Ramos (cell line): ENCODE measurements around the gene OSBPL10.

Source experiments
- in situ Hi-C: fragments of 300-500 bp; cut with MboI; formaldehyde crosslinking; loops from one replicate; pipeline ENCODE4 v1.14.3; 2022; ENCODE audit warnings: low sequenced_read_pairs; ENCODE audit not compliant: unreplicated experiment

The OSBPL10 gene

DNA sequence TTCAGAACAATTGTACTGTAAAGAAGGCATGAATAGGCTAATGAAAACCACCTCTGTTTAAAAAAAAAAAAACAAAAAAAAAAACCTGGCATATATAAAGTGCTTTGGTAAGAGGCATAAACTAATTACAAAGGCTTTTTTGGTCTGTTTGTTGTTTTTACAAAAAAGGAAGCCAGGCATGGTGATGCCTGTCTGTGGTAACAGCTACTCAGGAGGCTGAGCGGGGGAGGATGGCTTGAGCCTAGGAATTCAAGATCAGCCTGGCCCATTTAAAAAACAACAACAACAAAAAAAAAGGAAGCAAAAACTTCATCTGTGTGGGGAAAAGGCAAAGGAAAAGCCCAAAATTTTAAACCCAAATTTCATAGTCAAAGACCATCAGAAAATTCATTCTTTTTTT is 47.0 kb downstream of the OSBPL10 start:
- in situ Hi-C loops: loop anchor here (25.0 kb wide), 1 partner anchor 1322 kb away; the partner anchor contains the start of gene TGFBR2

GRCh38 chr3:31932990-31933389 is 48.1 kb downstream of the OSBPL10 start:
- in situ Hi-C loops: loop anchor here (25.0 kb wide), 1 partner anchor 1321 kb away; the partner anchor contains the start of gene TGFBR2

DNA sequence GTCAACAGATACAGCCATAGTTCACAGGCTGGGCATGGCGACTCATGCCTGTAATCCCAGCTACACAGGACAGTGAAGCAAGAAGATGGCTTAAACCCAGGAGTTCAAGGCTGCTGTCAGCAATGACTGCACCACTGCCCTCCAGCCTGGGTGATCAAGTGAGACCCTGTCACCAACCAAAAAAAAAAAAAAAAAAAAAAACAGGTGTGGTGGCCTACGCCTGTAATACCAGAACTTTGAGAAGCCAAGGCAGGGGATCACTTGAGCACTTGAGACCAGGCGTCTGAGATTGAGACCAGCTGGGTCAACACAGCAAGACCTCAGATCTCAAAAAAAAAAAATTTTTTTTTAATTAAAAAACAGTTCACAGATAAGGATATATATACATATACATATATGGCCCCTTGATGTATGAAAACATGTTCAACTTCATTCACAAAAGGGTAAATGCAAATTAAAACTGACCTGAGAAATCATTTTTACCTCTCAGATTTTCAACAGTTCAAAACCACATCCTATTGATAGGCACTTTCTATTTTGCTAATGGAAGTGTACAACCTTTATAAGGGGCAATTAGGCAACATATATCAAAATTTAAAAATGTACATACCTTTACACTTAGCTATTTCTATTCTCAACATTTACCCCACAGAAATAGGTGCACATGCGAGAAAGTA is 51.1 kb downstream of the OSBPL10 start:
- in situ Hi-C loops: loop anchor here (25.0 kb wide), 1 partner anchor 1318 kb away; the partner anchor contains the start of gene TGFBR2

- in situ Hi-C loops: loop anchor here (25.0 kb wide), 1 partner anchor 1316 kb away; the partner anchor contains the start of gene TGFBR2
These were observed 53.3 kb downstream of the OSBPL10 start for GRCh38 chr3:31927811-31928210.

- in situ Hi-C loops: loop anchor here (25.0 kb wide), 1 partner anchor 1314 kb away; the partner anchor contains the start of gene TGFBR2
These were observed 54.5 kb downstream of the OSBPL10 start for GRCh38 chr3:31926543-31926942.

- in situ Hi-C loops: loop anchor here (25.0 kb wide), 1 partner anchor 1313 kb away; the partner anchor contains the start of gene TGFBR2
These were observed 55.8 kb downstream of the OSBPL10 start for GRCh38 chr3:31925271-31925630.

DNA sequence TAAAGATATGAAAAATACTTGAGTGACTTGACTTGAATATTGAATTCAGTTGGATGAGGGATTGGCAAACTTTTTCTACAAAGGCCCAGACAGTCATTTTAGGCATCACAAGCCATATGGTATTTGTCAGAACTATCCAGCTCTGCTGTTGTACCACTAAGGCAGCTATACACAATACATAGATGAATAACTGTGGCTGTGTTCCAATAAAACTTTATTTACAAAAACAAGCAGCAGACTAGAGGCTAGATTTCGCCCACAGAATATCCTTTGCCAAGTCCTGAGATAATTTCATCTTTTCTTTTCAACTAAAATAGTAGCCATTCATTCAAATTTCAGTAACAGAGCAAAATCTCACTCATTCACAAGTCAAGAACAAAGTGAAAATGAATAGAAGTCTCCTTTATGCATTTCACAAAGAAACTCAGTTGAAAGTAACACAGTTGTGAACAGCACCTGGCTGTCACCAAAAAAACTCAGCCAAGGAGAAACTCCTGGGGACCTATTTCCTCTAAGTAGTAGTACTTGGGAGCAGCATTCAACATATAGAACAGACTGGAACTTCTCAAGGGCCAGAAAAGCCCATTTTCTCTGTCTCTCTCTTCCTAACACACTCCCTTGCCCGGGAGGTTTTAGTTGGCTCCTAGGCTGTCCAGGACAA is 56.3 kb downstream of the OSBPL10 start:
- in situ Hi-C loops: loop anchor here (25.0 kb wide), 1 partner anchor 1312 kb away; the partner anchor contains the start of gene TGFBR2

- in situ Hi-C loops: no loop called here
These were observed 58.1 kb downstream of the OSBPL10 start for GRCh38 chr3:31922962-31923361.

DNA sequence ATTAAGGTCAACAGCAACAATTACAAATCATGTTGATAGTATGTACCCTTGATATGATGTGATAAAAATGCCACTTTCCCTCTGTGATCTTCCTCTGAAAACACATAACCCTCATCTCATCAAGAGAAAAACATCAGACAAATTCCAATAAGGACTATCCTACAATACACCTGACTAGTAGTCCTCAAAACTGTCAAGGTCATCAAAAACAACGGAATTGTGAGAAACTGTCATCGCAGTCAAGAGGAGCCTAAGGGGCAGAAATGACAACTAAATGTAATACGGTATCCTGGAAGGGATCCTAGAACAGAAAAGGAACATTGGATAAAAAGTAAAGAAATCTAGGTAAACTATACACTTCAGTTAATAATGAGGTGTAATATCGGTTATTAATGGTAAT is 59.2 kb downstream of the OSBPL10 start:
- in situ Hi-C loops: no loop called here

DNA sequence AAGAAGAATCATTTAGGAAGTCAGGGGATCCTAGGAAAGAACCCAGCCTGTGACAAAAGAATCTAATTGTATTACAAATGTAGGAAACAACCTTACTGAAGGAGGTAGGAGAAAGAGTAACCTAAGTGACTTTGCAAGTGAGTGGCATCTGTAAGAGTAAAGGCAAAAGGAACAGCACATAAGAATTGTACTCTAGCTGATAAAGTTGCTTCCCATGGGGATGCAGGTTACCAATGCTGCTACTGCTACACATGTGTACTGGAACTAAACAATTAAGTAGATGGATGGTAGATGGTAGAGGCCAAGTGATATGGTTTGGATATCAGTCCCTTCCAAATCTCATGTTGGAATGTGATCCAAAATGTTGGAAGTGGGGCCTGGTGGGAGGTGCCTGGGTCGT is 60.8 kb downstream of the OSBPL10 start:
- in situ Hi-C loops: no loop called here

- in situ Hi-C loops: no loop called here
These were observed 61.5 kb downstream of the OSBPL10 start for GRCh38 chr3:31919528-31919927.

- in situ Hi-C loops: no loop called here
These were observed 62.6 kb downstream of the OSBPL10 start for GRCh38 chr3:31918179-31919150.

DNA sequence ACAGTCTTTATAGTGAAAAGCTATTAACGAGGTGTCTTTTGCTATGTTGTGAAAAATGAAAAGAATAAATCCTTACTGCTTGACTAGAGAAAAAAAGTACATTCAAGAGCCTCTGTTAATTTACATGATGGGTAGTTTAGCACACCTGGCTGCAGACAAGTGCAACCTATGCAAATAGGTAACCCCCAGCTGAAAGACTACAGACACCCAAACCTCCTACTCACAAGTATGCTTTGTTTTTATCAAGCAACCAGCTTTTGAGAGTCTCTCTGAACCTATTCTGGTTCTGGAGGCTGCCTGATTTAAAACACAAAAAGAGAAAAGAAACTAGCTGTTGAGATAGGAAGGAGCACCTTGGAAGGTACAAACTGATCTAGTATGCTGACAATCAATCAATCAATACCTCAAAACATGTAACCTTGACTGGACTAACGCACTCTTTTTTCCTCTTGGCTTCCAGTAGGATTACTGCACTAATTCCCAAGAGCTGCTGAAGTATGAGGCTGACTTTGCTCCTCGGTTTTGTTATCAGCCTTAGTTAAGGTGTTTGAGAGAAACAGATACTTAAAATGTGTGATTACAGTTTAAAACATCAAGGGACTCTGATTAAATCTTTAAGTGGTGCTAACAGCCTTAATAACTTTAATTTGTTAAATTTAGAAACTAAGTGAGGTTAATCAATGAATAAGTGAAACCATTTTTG is 63.6 kb downstream of the OSBPL10 start:
- in situ Hi-C loops: no loop called here

DNA sequence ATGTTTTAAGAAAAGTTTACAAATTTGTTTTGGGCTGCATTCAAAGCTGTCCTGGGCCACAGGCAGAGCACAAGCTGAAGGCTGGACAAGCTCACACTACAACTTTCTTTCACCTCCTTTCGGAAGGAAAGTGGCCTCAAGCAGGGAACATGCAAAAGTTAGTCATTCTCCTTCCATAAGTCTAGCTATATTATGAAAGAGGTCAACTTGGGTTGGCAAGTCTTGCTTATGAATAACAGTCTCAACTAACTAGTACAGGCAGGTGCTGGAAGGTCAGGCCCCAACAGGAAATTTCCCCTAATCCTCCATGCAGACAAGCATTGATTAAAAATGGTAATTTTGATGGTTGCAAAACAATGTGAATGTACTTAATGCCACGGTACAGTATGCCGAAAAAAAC is 69.4 kb downstream of the OSBPL10 start:
- in situ Hi-C loops: no loop called here

- in situ Hi-C loops: no loop called here
These were observed 69.9 kb downstream of the OSBPL10 start for GRCh38 chr3:31911124-31911523.

DNA sequence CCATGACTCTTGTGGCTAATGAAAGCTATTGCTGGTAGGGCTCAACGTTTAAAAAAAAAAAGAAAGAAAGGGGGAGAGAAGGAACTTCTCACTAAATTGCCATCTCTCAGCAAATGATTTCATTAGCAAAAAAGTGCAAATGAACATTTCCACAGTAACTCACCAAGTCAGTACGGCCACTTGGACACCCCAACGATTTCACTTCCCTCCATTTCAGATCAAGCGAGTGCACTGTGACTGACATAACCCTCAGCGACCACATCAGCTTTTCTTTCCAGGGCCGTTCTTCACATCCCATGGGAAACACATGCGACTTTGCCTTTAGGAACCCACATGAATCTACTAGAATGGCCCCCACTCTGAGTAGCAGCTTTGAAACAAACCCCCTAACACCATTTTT is 71.6 kb downstream of the OSBPL10 start:
- in situ Hi-C loops: no loop called here

GRCh38 chr3:31908391-31909097 is 72.5 kb downstream of the OSBPL10 start:
- in situ Hi-C loops: no loop called here

- in situ Hi-C loops: no loop called here
These were observed 74.9 kb downstream of the OSBPL10 start for GRCh38 chr3:31906182-31906581.
